ENCODE data around the gene TNS2. TPM values are rescaled to one million over a fixed set of nuclear protein-coding genes. Genes with fewer than 3 reads are reported as not detected.
A peak's percentile ranks its signal among the peaks of the same experiment; 100 is the strongest.

Gene TNS2
- total and polyA plus RNA-seq, 11 donors = 56.0 to 193 (median 88.4) TPM

DNA sequence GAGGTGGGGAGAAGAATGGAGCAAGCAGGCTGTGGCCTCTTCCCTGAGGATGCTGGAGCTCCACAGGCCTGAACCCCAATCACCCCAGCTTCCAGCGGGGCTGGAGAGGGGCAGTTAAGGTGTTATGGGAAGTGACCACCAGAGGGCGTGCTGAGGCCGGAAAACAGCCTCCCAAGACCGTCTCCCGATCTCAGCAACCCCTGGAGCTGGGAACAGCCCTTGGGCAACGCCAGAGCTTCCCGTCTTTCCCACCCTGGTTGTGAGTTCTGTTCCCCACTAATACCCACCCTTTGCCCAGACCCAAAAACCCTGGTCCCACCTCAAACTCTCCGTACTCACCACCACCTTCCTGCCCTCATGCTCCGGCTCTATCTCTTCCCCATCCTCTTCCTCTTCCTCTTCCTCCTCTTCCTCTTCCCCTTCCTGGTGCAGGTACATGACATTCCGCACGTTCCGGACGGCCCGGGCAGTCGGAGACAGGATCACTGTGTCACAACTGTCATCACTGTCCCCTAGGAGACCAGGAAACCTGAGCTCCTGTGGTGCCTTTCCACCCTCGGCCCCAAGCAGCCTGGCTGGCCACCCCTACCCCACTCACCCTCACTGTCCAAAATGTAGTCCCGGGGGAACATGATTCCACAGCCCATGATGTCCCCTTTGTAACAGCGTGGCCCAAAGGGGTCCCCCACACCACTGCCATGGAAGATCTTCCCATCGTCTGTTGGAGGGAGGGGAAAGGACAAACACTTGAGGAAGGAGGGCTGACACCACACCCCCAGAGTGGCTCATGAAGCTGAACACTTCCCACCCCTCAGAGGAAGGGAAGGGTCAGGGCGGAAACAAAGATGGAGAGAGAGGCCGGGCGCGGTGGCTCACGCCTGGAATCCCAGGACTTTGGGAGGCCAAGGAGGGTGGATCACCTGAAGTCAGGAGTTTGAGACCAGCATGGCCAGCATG is 16.4 kb downstream of the TNS2 start:
- TF ChIP-seq, protein P1, sequence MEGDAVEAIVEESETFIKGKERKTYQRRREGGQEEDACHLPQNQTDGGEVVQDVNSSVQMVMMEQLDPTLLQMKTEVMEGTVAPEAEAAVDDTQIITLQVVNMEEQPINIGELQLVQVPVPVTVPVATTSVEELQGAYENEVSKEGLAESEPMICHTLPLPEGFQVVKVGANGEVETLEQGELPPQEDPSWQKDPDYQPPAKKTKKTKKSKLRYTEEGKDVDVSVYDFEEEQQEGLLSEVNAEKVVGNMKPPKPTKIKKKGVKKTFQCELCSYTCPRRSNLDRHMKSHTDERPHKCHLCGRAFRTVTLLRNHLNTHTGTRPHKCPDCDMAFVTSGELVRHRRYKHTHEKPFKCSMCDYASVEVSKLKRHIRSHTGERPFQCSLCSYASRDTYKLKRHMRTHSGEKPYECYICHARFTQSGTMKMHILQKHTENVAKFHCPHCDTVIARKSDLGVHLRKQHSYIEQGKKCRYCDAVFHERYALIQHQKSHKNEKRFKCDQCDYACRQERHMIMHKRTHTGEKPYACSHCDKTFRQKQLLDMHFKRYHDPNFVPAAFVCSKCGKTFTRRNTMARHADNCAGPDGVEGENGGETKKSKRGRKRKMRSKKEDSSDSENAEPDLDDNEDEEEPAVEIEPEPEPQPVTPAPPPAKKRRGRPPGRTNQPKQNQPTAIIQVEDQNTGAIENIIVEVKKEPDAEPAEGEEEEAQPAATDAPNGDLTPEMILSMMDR (IDR thresholded peaks at IDR 0.05) = peak; percentile 86 to 95 (median 91)
- no peak for TF ChIP-seq POLR2A (IDR thresholded peaks at IDR 0.05)
- intact Hi-C loops (cut with DNase I) = loop anchor here (1.0 to 5.0 kb wide), 9 partner anchors 32 to 221 kb away; no protein-coding TSS in a partner anchor
- Histone ChIP-seq H3K9me3 (no peaks in the 10 kb centered on the region), H3K4me3 (peak overlapping the region in 1 of 12 donors; percentile 10), H3K27me3 (no peaks in the 10 kb centered on the region), H3K36me3 (peaks cover 0 to 79% (median 56%) of the 10 kb centered on the region in 9 donors), H3K27ac (peak overlapping the region in 11 of 12 donors; percentile 39 to 86 (median 71)), H3K4me1 (peaks cover 5 to 97% (median 75%) of the 10 kb centered on the region in 12 donors)
- DNase-seq (peak; percentile 78 to 87 (median 83)), ATAC-seq (peak; percentile 40 to 71 (median 50))
- 28 to 38% (median 31%) methylated on average over 24 of the region's 24 CpGs for WGBS, 4 donors

DNA sequence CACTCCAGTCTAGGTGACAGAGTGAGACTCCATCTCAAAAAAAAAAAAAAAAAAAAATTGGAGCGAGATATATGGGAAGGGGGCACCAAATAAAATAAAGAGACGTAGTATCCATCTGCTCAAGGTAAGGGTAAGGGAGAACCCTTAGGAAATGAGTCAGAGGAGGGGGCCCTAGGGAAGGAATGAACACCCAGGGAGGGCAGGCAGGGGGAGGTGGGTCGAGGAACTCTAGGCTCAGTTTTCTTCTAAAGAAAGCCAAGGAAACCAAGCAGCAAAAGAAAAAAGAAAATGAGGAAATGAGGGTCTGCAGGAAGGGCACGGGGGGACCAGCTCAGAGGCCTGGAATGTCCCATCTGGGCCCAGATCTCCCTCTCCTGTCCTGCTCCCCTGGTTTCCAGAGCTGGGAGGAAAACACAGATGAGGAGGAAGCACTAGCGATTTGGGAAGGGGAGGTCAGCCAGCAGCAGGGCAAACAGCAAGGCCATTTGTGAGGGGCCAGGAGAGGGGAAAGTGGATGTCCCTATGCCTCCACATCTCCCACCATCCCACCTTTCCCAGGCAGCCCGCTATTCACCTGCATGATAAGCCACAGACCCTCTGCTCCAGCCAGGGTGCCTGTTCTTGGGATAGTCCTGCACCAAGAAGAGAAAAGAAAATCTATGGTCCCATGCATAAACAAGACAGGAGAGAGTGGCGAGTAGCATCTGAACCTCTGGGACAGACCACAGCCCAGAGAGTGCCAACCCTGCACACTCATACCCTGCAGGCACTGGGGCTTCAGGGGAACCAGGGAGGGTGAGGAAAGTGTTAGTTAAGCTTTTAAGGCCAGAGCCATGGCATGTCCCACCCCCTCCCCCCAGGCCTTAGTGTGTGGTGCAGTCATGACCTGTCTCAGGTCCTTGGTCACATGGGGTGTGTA is 17.5 kb downstream of the TNS2 start:
- Histone ChIP-seq H3K4me3 (no peak overlapping the region), H3K27me3 (no peaks in the 10 kb centered on the region), H3K4me1 (peaks cover 14 to 97% (median 75%) of the 10 kb centered on the region in 12 donors), H3K36me3 (peaks cover 0 to 69% (median 50%) of the 10 kb centered on the region in 9 donors), H3K9me3 (no peaks in the 10 kb centered on the region), H3K27ac (peak overlapping the region in 9 of 12 donors; percentile 23 to 87 (median 71))
- ATAC-seq = no peak
- no peak for DNase-seq
- 72 to 77% (median 73%) methylated on average over 7 of the region's 7 CpGs for whole genome bisulfite sequencing, 4 donors
- intact Hi-C loops (cut with DNase I) = loop anchor here in 9 of 10 donors (2.0 to 5.0 kb wide), 5 partner anchors 31 to 220 kb away; no protein-coding TSS in a partner anchor
- TF ChIP-seq, protein P1 (IDR thresholded peaks at IDR 0.05) = no peak
- no peak for TF ChIP-seq POLR2A (IDR thresholded peaks at IDR 0.05)

DNA sequence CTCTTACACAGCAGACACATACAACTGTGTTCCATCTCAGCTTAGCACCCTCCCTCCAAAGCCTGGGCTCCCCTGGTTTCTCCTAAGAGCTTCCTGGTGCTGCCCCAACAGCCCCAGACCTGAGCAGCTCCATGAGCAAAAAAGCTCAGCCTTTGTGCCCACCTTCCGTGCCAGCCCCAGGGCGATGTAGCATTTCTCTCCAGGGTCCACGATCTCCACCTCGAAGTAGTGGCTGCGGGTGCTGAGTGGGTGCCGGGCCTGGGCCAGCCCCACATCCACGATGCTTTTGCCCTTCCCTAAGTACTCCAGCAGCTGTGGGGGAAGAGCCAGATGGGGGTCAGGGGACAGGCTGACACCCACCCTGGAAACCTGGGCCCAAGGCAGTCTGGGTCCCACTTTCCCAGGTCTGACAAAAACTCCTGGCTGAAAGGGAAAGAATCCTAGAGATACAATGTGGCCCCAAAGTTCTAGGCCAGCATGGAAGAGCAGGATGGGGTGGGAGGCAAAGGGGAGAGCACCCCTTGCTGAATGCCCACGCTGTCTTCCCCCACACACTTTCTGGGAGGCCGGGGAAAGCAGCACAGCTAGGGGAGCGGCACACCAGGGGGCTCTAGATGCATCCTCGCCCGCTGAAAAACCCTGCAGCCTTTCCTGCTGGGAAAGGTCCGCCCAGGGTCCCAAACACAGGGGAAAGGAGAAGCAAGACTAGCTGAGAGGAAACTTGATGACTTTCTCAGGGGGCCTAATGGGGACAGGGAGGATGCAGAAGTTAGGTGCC is 18.3 kb downstream of the TNS2 start:
- Histone ChIP-seq H3K36me3 (peaks cover 0 to 66% (median 44%) of the 10 kb centered on the region in 9 donors), H3K27me3 (no peaks in the 10 kb centered on the region), H3K4me3 (no peak overlapping the region), H3K27ac (peak overlapping the region in 9 of 12 donors; percentile 50 to 89 (median 77)), H3K9me3 (no peaks in the 10 kb centered on the region), H3K4me1 (peaks cover 18 to 97% (median 75%) of the 10 kb centered on the region in 12 donors)
- peak in 1 of 5 donors; percentile 7 for DNase-seq
- no peak for ATAC-seq
- TF ChIP-seq POLR2A (IDR thresholded peaks at IDR 0.05) = no peak
- TF ChIP-seq, protein P1 (IDR thresholded peaks at IDR 0.05) = no peak
- WGBS, 4 donors = 80 to 86% (median 84%) methylated on average over 12 to 13 of the region's 13 CpGs
- intact Hi-C loops (cut with DNase I) = loop anchor here in 9 of 10 donors (2.0 to 5.0 kb wide), 5 partner anchors 31 to 219 kb away; no protein-coding TSS in a partner anchor

All from heart left ventricle (tissue), 16 donors.